HCT116 (cell line): ENCODE measurements around the gene ITIH4.
A peak's percentile ranks its signal among the peaks of the same experiment; 100 is the strongest.

Experiments
- ELF1 ChIP-seq: IDR thresholded peaks from 2 replicates; pipeline ENCODE4 v1.6.1; 2012; ENCODE audit warnings: low read depth, borderline replicate concordance
- EZH2phosphoT487 ChIP-seq: fragments of 200-600 bp; IDR thresholded peaks from 2 replicates; pipeline ENCODE4 v1.6.1; 2018; ENCODE audit warnings: antibody characterized with exemption, borderline replicate concordance
- FOSL1 ChIP-seq: IDR thresholded peaks from 2 replicates; pipeline ENCODE4 v1.6.1; 2012; ENCODE audit warnings: low read depth
- JUND ChIP-seq: IDR thresholded peaks from 2 replicates; pipeline ENCODE4 v1.6.1; 2012
- POLR2A ChIP-seq: IDR thresholded peaks from 2 replicates; pipeline ENCODE4 v1.7.0; 2011; ENCODE audit warnings: borderline replicate concordance; ENCODE audit not compliant: insufficient read depth, insufficient read length; ENCODE audit errors: extremely low read depth
- POLR2AphosphoS5 ChIP-seq: IDR thresholded peaks from 2 replicates; pipeline ENCODE4 v1.6.1; 2011; ENCODE audit warnings: mild to moderate bottlenecking, low read depth, low read length, moderate library complexity
- SP1 ChIP-seq: IDR thresholded peaks from 2 replicates; pipeline ENCODE4 v1.6.1; 2012; ENCODE audit warnings: low read depth
- SRF ChIP-seq: IDR thresholded peaks from 2 replicates; pipeline ENCODE4 v1.6.1; 2012; ENCODE audit warnings: low read depth
- TF ChIP-seq, protein P1 (sequence below), 3 experiments: fragments of 200-600 bp in 1 of 3; sonication (generic) in 1 of 3; IDR thresholded peaks in 2 of 3; conservative IDR thresholded peaks in 1 of 3; 2 replicates each; pipeline ENCODE4 v1.5.1; 2012 to 2017; ENCODE audit warnings: low read depth in 2 of 3, low read length in 2 of 3, antibody characterized with exemption in 1 of 3, borderline replicate concordance in 1 of 3, control low read depth in 1 of 3, mild to moderate bottlenecking in 1 of 3, mixed read lengths in 1 of 3, mixed run types in 1 of 3, moderate library complexity in 1 of 3; ENCODE audit not compliant: insufficient read depth in 1 of 3
- TF ChIP-seq, protein P2 (sequence below): IDR thresholded peaks from 2 replicates; pipeline ENCODE4 v1.6.1; 2012; ENCODE audit warnings: low read depth
- TF ChIP-seq, protein P3 (sequence below): IDR thresholded peaks from 2 replicates; pipeline ENCODE4 v1.6.1; 2012

DNA sequence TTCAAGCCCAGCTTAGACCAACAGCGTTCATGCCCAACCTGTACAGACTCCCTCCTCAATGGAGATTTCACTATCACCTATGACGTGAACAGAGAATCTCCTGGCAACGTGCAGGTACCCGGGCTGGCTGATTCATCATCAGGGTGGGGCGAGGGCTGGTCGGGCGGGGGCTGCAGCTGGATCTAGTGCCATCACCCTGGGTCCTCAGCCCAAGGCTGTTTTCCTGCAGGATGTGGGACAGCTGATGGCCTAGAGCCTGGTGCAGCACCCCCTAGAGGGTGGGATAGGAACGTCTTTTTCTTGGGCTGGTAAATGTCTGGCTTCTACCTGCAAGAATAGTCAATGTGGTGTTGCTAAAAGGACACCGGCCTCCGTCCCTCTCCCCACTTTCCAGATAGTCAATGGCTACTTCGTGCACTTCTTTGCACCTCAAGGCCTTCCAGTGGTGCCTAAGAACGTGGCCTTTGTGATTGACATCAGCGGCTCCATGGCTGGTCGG, 31.4 kb downstream of the ITIH4 start:
- TF ChIP-seq POLR2AphosphoS5 (no peak), SP1 (no peak), EZH2phosphoT487 (no peak), JUND (no peak), POLR2A (no peak), FOSL1 (no peak), ELF1 (no peak), SRF (no peak)
- TF ChIP-seq, protein P1, sequence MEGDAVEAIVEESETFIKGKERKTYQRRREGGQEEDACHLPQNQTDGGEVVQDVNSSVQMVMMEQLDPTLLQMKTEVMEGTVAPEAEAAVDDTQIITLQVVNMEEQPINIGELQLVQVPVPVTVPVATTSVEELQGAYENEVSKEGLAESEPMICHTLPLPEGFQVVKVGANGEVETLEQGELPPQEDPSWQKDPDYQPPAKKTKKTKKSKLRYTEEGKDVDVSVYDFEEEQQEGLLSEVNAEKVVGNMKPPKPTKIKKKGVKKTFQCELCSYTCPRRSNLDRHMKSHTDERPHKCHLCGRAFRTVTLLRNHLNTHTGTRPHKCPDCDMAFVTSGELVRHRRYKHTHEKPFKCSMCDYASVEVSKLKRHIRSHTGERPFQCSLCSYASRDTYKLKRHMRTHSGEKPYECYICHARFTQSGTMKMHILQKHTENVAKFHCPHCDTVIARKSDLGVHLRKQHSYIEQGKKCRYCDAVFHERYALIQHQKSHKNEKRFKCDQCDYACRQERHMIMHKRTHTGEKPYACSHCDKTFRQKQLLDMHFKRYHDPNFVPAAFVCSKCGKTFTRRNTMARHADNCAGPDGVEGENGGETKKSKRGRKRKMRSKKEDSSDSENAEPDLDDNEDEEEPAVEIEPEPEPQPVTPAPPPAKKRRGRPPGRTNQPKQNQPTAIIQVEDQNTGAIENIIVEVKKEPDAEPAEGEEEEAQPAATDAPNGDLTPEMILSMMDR (IDR thresholded peaks at IDR 0.05 in 2 of 3, conservative IDR thresholded peaks at IDR 0.05 in 1 of 3; ENCODE audit: borderline replicate concordance in 1 of 3, insufficient read depth in 1 of 3, low read depth in 2 of 3, low read length in 2 of 3), result peak in 2 of 3 experiments; percentile 81 to 86; a peak in 5 of 6 replicates
- TF ChIP-seq, protein P2, sequence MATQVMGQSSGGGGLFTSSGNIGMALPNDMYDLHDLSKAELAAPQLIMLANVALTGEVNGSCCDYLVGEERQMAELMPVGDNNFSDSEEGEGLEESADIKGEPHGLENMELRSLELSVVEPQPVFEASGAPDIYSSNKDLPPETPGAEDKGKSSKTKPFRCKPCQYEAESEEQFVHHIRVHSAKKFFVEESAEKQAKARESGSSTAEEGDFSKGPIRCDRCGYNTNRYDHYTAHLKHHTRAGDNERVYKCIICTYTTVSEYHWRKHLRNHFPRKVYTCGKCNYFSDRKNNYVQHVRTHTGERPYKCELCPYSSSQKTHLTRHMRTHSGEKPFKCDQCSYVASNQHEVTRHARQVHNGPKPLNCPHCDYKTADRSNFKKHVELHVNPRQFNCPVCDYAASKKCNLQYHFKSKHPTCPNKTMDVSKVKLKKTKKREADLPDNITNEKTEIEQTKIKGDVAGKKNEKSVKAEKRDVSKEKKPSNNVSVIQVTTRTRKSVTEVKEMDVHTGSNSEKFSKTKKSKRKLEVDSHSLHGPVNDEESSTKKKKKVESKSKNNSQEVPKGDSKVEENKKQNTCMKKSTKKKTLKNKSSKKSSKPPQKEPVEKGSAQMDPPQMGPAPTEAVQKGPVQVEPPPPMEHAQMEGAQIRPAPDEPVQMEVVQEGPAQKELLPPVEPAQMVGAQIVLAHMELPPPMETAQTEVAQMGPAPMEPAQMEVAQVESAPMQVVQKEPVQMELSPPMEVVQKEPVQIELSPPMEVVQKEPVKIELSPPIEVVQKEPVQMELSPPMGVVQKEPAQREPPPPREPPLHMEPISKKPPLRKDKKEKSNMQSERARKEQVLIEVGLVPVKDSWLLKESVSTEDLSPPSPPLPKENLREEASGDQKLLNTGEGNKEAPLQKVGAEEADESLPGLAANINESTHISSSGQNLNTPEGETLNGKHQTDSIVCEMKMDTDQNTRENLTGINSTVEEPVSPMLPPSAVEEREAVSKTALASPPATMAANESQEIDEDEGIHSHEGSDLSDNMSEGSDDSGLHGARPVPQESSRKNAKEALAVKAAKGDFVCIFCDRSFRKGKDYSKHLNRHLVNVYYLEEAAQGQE, result no peak
- TF ChIP-seq, protein P3, sequence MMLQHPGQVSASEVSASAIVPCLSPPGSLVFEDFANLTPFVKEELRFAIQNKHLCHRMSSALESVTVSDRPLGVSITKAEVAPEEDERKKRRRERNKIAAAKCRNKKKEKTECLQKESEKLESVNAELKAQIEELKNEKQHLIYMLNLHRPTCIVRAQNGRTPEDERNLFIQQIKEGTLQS, result no peak
